Measurements from ENCODE around the gene CDK13.
A peak's percentile ranks its signal among the peaks of the same experiment; 100 is the strongest.
"Not testable (repeated sequence)": the region's sequence is repeated elsewhere in the genome, so short reads cannot be mapped to it uniquely, and the experiment has no call there.

CDK13 gene

DNA sequence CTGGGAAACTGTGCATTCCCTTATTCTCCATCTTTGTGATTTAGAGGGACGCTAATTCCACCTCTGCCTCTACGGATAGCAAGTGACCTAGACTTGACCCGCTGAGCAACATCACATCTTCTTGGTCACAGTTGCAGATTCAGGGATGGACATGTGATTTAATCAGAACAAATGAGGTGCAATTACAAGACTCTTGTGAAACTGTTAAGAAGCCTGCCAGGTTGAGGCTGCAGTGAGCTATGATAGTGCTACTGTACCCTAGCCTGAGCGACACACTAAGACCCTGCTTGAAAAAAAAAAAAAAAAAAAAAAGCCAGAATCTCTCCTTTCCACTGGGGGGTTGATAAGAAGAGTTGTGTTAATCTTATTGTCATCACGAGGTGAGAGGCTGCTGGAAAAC, 170.0 kb downstream of the CDK13 start:
- H3K27me3 ChIP-seq (ENCODE audit: insufficient read depth, insufficient read length) = no peaks in the 10 kb centered on the region
- no peak overlapping the region for H3K4me3 ChIP-seq (ENCODE audit: insufficient read length, low read depth)
- no peak for DNase-seq (ENCODE audit: low read depth, low spot score)
- no peaks in the 10 kb centered on the region for H3K36me3 ChIP-seq (ENCODE audit: insufficient read depth, insufficient read length, low read length)
- H3K9ac ChIP-seq (ENCODE audit: insufficient read length, low read depth) = no peak overlapping the region
- H3K4me1 ChIP-seq (ENCODE audit: insufficient read depth, insufficient read length) = no peaks in the 10 kb centered on the region
- TF ChIP-seq SUZ12 (IDR thresholded peaks at IDR 0.05; ENCODE audit: extremely low read depth, insufficient read depth, insufficient read length) (no peak), YY1 (IDR thresholded peaks at IDR 0.05; ENCODE audit: insufficient read depth, insufficient read length) (no peak), ZNF274 (IDR thresholded peaks at IDR 0.05; ENCODE audit: low read depth, low read length) (no peak)
- H3K9me3 ChIP-seq (ENCODE audit: insufficient read depth, low read length) = no peaks in the 10 kb centered on the region

DNA sequence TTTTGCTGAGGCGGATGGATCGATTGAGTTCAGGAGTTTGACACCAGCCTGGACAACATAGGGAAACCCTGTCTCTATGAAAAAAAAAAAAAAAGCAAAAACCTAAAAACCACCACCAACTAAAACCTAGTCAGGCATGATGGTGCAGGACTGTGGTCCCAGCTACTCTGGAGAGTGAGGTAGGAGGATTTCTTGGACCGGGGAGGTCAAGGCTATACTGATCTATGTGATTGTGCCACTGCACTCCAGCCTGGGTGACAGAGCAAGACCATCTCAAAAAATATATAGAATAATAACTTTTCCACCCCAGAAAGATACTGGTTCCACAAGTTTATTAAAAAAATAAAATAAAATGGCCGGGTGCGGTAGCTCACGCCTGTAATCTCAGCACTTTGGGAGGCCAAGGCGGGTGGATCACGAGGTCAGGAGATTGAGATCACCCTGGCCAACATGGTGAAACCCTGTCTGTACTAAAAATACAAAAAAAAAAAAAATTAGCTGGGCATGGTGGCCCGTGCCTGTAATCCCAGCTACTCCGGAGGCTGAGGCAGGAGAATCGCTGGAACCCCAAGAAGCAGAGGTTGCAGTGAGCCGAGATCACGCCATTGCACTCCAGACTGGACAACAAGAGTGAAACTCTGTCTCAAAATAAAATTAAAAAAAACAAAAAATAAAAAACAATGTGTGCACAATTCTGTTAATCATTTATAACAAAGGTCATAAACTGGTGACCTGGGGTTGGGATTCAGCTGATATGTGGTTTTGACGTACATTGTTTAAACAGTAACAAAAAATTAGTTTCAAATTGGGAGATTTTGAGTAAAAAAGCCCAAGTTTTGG, 172.3 kb downstream of the CDK13 start:
- not testable (repeated sequence) for H3K9me3 ChIP-seq (ENCODE audit: insufficient read depth, low read length); H3K9ac ChIP-seq (ENCODE audit: insufficient read length, low read depth); H3K4me3 ChIP-seq (ENCODE audit: insufficient read length, low read depth); DNase-seq (ENCODE audit: low read depth, low spot score); H3K4me1 ChIP-seq (ENCODE audit: insufficient read depth, insufficient read length); H3K36me3 ChIP-seq (ENCODE audit: insufficient read depth, insufficient read length, low read length); H3K27me3 ChIP-seq (ENCODE audit: insufficient read depth, insufficient read length)

DNA sequence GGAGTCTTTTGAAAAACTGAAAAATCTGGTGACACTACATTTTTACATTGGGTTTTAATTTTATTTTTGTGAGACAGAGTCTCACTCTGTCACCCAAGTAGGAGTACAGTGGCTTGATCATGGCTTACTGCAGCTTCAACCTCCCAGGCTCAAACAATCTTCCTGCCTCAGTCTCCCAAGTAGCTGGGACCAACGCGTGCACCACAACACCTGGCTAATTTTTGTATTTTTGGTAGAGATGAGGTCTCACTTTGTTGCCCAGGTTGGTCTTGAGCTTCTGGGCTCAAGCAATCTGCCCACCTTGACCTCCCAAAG, 172.8 kb downstream of the CDK13 start:
- Histone ChIP-seq H3K27me3 (ENCODE audit: insufficient read depth, insufficient read length) (no peaks in the 10 kb centered on the region), H3K4me3 (ENCODE audit: insufficient read length, low read depth) (no peak overlapping the region), H3K9me3 (ENCODE audit: insufficient read depth, low read length) (no peaks in the 10 kb centered on the region)

DNA sequence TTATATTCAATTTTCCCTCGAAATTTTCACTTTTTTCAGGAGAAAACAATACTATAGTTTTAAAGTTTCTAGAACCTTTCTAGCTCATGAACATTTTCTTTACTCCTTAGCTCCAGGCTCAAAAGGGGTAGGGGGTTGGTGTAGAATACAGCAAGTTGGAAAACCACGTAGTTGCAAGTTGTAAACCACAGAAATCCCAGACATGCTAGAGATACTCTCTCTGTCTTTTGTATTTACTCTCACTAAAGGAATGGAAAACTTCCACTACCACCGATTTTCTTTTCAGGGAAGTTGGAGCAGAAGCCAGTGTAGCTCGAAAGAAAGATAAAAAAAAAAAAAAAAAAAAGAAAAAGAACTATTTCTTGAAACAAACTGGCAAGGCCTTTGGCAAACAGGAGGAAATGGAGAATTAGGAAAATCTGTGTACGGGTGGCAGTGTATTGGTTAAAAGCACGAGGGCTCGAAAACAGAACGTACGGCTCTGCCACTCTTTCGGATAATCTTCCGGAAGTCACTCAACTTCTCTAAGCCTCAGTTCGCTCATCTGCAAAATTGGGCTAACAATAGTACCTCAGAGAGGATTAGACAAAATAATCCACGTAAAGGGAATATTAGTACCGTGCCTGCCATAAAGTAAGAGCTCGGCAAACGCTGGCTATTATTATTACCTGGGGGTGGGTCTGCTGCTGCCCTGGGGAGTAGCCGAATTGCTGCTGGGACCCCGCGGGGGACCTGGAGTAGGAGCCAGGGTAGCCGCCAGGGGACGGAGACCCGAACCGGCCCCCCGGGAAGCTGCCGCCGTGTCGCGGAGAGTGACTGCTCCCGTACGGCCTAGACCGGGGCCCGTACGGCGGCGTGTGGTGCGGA, 183.7 kb downstream of the CDK13 start:
- TF ChIP-seq YY1 (IDR thresholded peaks at IDR 0.05; ENCODE audit: insufficient read depth, insufficient read length) (no peak), ZNF274 (IDR thresholded peaks at IDR 0.05; ENCODE audit: low read depth, low read length) (no peak), SUZ12 (IDR thresholded peaks at IDR 0.05; ENCODE audit: extremely low read depth, insufficient read depth, insufficient read length) (no peak)
- Histone ChIP-seq H3K4me1 (ENCODE audit: insufficient read depth, insufficient read length) (no peaks in the 10 kb centered on the region), H3K36me3 (ENCODE audit: insufficient read depth, insufficient read length, low read length) (peaks cover 26% of the 10 kb centered on the region), H3K4me3 (ENCODE audit: insufficient read length, low read depth) (peak overlapping the region; percentile 93), H3K27me3 (ENCODE audit: insufficient read depth, insufficient read length) (peaks cover 6% of the 10 kb centered on the region), H3K9ac (ENCODE audit: insufficient read length, low read depth) (peak overlapping the region; percentile 95), H3K9me3 (ENCODE audit: insufficient read depth, low read length) (no peaks in the 10 kb centered on the region)
- DNase-seq (ENCODE audit: low read depth, low spot score) = no peak

More for the DNA sequence above, 172.8 kb downstream of the CDK13 start:
- DNase-seq (ENCODE audit: low read depth, low spot score) = no peak
- Histone ChIP-seq H3K4me1 (ENCODE audit: insufficient read depth, insufficient read length) (no peaks in the 10 kb centered on the region), H3K36me3 (ENCODE audit: insufficient read depth, insufficient read length, low read length) (peaks cover 3% of the 10 kb centered on the region), H3K9ac (ENCODE audit: insufficient read length, low read depth) (no peak overlapping the region)
- no peak for TF ChIP-seq ZNF274 (IDR thresholded peaks at IDR 0.05; ENCODE audit: low read depth, low read length)
- no peak for TF ChIP-seq YY1 (IDR thresholded peaks at IDR 0.05; ENCODE audit: insufficient read depth, insufficient read length)

DNA sequence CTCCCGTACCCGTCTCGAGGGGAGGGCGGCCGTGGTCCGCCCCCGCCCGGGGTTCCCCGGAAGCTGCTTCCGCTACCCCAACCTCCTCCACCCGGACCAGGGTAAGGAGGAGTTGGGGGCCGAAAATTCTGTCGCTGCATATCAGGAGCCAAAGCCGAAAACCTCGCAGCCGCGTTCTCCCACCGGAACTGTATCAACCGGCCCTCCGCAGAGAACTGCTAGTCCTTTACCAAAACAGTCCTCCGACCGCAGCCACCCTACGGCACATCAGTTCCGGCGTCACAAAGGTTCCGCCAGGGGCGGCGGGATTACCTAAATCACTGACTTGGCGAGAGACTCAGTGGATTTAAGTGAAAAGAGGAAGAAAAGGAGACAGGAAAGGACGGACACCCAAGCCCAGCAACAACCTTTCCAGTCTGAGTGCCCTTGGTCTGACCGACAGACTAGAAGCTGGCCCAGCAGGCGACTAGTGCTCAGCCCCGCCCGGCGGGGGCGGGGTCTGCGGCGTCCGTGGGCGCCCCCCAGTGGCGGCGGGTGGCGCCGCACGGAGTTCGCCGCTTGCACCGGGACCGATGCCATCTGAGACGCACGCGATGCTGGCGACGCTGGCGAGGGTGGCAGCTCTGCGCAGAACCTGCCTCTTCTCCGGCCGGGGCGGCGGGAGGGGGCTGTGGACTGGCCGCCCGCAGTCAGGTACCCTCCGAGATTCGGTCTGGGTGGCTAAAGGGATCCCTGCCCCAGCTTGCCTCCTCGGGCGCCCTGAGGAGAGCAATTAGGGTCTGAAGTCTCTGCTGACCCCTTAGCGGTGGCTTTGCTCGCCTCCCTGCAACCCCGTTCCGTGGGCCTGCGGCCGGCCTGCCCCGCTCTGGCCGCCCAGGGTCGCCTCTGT, 184.6 kb downstream of the CDK13 start, which contains the start of the genes MPLKIP and SUGCT:
Gene MPLKIP (minus strand): TSS at position 195 of the 889 bp plus-strand sequence. CDS start 55 bp downstream, at position 140.
Gene SUGCT (plus strand): TSS at position 578 of the 889 bp plus-strand sequence.
- DNase-seq (ENCODE audit: low read depth, low spot score) = peak; percentile 89
- Histone ChIP-seq H3K9me3 (ENCODE audit: insufficient read depth, low read length) (no peaks in the 10 kb centered on the region), H3K9ac (ENCODE audit: insufficient read length, low read depth) (peak within 1 kb of the TSS; percentile 95), H3K36me3 (ENCODE audit: insufficient read depth, insufficient read length, low read length) (peaks cover 21% of the 10 kb centered on the region), H3K4me3 (ENCODE audit: insufficient read length, low read depth) (peak within 1 kb of the TSS; percentile 93), H3K4me1 (ENCODE audit: insufficient read depth, insufficient read length) (no peaks in the 10 kb centered on the region), H3K27me3 (ENCODE audit: insufficient read depth, insufficient read length) (peaks cover 6% of the 10 kb centered on the region)
- no peak for TF ChIP-seq YY1 (IDR thresholded peaks at IDR 0.05; ENCODE audit: insufficient read depth, insufficient read length)
- TF ChIP-seq ZNF274 (IDR thresholded peaks at IDR 0.05; ENCODE audit: low read depth, low read length) = no peak
- no peak for TF ChIP-seq SUZ12 (IDR thresholded peaks at IDR 0.05; ENCODE audit: extremely low read depth, insufficient read depth, insufficient read length)

DNA sequence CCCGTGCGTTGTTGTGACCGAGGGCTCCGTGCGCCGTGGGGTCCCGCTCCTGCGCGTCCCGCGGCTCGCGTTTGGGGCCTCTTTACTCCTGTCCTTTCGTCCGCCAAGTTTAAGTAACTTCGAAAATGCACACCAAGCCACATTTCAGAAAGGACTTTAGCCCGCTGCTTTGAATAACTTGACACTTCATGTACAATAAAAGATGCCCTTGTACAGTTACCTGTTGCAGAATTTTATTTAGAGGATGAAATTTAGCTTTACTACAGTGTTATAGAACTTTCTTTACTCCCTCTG, 185.2 kb downstream of the CDK13 start:
- Histone ChIP-seq H3K36me3 (ENCODE audit: insufficient read depth, insufficient read length, low read length) (peaks cover 18% of the 10 kb centered on the region), H3K4me3 (ENCODE audit: insufficient read length, low read depth) (peak overlapping the region; percentile 93), H3K27me3 (ENCODE audit: insufficient read depth, insufficient read length) (peaks cover 6% of the 10 kb centered on the region), H3K9me3 (ENCODE audit: insufficient read depth, low read length) (no peaks in the 10 kb centered on the region), H3K9ac (ENCODE audit: insufficient read length, low read depth) (peak overlapping the region; percentile 95), H3K4me1 (ENCODE audit: insufficient read depth, insufficient read length) (no peaks in the 10 kb centered on the region)
- TF ChIP-seq SUZ12 (IDR thresholded peaks at IDR 0.05; ENCODE audit: extremely low read depth, insufficient read depth, insufficient read length) (no peak), ZNF274 (IDR thresholded peaks at IDR 0.05; ENCODE audit: low read depth, low read length) (no peak), YY1 (IDR thresholded peaks at IDR 0.05; ENCODE audit: insufficient read depth, insufficient read length) (no peak)
- DNase-seq (ENCODE audit: low read depth, low spot score) = no peak
